Ovary (tissue), 3 donors: ENCODE data around the gene FAM222B.

ENCODE experiments used
- EP300 ChIP-seq: sonication (generic); formaldehyde crosslinking; IDR thresholded peaks from one replicate; pipeline ENCODE4 v1.6.1; 2017; ENCODE audit warnings: antibody characterized with exemption
- POLR2A ChIP-seq: fragments of 450-650 bp; IDR thresholded peaks from one replicate; pipeline ENCODE4 v1.6.1; 2017; ENCODE audit warnings: antibody characterized with exemption, mild to moderate bottlenecking, moderate library complexity
- TF ChIP-seq, protein P1 (sequence below), 3 donors: fragments of 450-650 bp in 2 of 3; fragments of 200-600 bp in 1 of 3; IDR thresholded peaks; one replicate each; pipeline versions ENCODE4 v1.5.1 to v1.8.0; 2016 to 2022; ENCODE audit warnings: antibody characterized with exemption in 3 of 3, mild to moderate bottlenecking in 1 of 3
- donor health status: DM: no; HTN: no; CAD: no.

GRCh38 chr17:28887871-28888471 lies 45.4 kb upstream of the FAM222B start:
- TF ChIP-seq, protein P1, sequence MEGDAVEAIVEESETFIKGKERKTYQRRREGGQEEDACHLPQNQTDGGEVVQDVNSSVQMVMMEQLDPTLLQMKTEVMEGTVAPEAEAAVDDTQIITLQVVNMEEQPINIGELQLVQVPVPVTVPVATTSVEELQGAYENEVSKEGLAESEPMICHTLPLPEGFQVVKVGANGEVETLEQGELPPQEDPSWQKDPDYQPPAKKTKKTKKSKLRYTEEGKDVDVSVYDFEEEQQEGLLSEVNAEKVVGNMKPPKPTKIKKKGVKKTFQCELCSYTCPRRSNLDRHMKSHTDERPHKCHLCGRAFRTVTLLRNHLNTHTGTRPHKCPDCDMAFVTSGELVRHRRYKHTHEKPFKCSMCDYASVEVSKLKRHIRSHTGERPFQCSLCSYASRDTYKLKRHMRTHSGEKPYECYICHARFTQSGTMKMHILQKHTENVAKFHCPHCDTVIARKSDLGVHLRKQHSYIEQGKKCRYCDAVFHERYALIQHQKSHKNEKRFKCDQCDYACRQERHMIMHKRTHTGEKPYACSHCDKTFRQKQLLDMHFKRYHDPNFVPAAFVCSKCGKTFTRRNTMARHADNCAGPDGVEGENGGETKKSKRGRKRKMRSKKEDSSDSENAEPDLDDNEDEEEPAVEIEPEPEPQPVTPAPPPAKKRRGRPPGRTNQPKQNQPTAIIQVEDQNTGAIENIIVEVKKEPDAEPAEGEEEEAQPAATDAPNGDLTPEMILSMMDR (IDR thresholded peaks at IDR 0.05), result no peak
- TF ChIP-seq POLR2A, result no peak
- TF ChIP-seq EP300, result no peak
